Fibroblast of the aortic adventitia (primary cell): Measurements from ENCODE around the gene WDTC1. TPM values are rescaled to one million over a fixed set of nuclear protein-coding genes. Genes with fewer than 3 reads are reported as not detected.

Experiments used
- DNase-seq: peaks from one replicate; pipeline ENCODE4 v3.0.0-alpha.2; 2010; ENCODE audit warnings: low read depth
- H3K4me3 ChIP-seq: 2 replicates; pipeline ENCODE4 v1.5.1; 2011; ENCODE audit warnings: low read depth, mild to moderate bottlenecking, control low read depth, low read length, moderate library complexity
- total RNA-seq: library from RNA; depleted of rRNA; stranded (reverse); fragments of >200 nt; gene quantifications from 2 replicates; pipeline ENCODE4 v1.2.3, GENCODE V29; 2012; ENCODE audit warnings: low replicate concordance
- TF ChIP-seq, protein P1 (sequence below): IDR thresholded peaks from 2 replicates; pipeline ENCODE4 v1.5.1; 2011; ENCODE audit warnings: mild to moderate bottlenecking, low read length, control low read depth, inconsistent platforms; ENCODE audit not compliant: insufficient read depth

The WDTC1 gene
- total RNA-seq, 1 donor, result 24.7 TPM

DNA sequence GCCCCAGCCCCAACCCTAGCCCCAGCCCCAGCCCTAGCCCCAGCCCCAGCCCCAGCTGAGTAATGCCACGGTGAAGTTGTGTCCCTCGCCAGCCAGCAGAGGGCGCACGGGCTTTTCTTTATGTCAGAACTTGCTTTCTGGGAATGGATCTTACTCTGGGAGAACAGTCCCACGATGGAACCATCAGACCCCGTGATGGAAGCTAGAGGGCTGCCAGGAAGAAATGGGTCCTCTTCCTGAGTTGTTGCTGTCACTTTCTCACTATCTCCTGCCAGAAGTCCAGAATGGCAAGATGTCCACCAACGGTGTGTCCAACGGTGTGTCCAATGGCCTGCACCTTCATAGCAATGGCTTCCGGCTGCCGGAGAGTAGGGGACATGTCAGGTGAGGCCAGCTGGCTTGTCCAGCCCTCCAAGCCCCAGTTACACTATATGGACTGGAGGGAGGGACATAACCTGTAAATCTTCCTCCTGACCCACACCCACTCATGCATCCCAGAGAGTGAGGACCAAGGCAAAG is 62.4 kb downstream of the WDTC1 start:
- no peak overlapping the region for H3K4me3 ChIP-seq
- TF ChIP-seq, protein P1, sequence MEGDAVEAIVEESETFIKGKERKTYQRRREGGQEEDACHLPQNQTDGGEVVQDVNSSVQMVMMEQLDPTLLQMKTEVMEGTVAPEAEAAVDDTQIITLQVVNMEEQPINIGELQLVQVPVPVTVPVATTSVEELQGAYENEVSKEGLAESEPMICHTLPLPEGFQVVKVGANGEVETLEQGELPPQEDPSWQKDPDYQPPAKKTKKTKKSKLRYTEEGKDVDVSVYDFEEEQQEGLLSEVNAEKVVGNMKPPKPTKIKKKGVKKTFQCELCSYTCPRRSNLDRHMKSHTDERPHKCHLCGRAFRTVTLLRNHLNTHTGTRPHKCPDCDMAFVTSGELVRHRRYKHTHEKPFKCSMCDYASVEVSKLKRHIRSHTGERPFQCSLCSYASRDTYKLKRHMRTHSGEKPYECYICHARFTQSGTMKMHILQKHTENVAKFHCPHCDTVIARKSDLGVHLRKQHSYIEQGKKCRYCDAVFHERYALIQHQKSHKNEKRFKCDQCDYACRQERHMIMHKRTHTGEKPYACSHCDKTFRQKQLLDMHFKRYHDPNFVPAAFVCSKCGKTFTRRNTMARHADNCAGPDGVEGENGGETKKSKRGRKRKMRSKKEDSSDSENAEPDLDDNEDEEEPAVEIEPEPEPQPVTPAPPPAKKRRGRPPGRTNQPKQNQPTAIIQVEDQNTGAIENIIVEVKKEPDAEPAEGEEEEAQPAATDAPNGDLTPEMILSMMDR, result peak; percentile 80
- DNase-seq, result peak; percentile 60

DNA sequence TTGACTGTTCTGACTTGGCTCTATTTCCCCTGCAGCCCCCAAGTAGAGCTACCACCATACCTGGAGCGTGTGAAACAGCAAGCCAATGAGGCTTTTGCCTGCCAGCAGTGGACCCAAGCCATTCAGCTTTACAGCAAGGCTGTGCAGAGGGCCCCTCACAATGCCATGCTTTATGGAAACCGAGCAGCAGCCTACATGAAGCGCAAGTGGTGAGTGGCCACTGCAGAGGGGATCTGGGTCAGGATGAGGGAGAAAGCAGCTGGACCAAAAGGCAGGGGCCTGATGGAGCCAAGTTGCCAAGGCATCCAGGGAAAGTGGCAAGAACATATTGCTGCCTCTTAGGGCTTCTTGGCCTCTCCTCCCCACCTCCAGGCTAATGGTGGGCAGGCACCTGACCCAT is 63.5 kb downstream of the WDTC1 start:
- no peak overlapping the region for H3K4me3 ChIP-seq
- no peak for DNase-seq
- TF ChIP-seq, protein P1, result no peak

DNA sequence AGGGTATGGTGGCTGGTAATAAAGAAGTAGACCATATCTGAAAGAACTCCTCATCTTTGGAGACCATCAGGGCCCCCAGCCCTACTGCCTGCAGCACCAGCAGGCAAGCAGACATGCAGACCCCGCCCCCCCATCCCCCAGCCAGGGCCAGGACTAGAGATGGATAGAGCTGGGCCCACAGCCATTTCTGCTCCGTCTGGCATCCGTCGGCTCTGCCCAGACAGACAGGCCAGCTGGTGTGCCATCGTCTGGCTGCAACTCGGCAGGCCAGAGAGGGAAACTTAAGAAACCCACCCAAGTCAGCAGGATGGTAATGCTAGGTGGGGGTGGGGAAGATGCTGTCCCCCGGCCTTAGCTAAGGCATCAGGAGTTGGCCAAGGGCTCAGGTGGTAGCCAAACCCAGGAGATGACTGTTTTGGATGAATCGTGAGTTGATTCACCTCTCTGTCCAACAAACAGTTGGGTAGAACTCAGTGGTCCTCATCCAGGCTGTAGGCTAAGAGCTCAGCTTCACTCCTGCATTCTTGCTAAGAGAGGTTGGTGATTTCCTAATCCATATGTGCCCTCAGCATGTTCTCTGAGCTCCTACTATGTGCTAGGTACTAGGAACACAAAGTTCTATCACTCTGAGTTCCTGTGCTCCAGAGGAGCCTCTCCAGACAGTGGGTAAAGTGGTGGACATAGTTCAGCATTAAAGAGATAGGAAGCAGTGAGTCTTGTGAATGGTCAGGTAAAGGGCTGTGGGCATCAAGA is 64.4 kb downstream of the WDTC1 start:
- TF ChIP-seq, protein P1, result no peak
- DNase-seq, result no peak
- no peak overlapping the region for H3K4me3 ChIP-seq

- peak; percentile 97 for DNase-seq
- H3K4me3 ChIP-seq, result no peak overlapping the region
- TF ChIP-seq, protein P1, result no peak
These were observed 65.2 kb downstream of the WDTC1 start for GRCh38 chr1:27299385-27300271.

GRCh38 chr1:27300341-27301051 is 66.1 kb downstream of the WDTC1 start:
- peak; percentile 94 for DNase-seq
- TF ChIP-seq, protein P1, result peak; percentile 96
- no peak overlapping the region for H3K4me3 ChIP-seq

GRCh38 chr1:27301052-27301422 is 66.6 kb downstream of the WDTC1 start:
- DNase-seq, result no peak
- TF ChIP-seq, protein P1, result no peak
- H3K4me3 ChIP-seq, result no peak overlapping the region
